NCI-H2227 (cell line): ENCODE measurements around the gene HNRNPL.
"Not testable (repeated sequence)": the region's sequence is repeated elsewhere in the genome, so short reads cannot be mapped to it uniquely, and the experiment has no call there.

ENCODE experiments used
- DNase-seq: peaks from one replicate; lab custom pipeline; 2025; ENCODE audit not compliant: unreplicated experiment; lab: John Stamatoyannopoulos, UW

HNRNPL gene

GRCh38 chr19:38831142-38831605 is 18.6 kb downstream of the HNRNPL start:
- DNase-seq, result peak; percentile 82

- DNase-seq, result no peak
Measured at GRCh38 chr19:38830039-38830733, 19.6 kb downstream of the HNRNPL start.

- DNase-seq, result not testable (repeated sequence)
Measured at GRCh38 chr19:38829203-38829602, 20.6 kb downstream of the HNRNPL start.

- DNase-seq, result no peak
Measured at GRCh38 chr19:38826856-38827551, 22.8 kb downstream of the HNRNPL start.

- not testable (repeated sequence) for DNase-seq
Measured at GRCh38 chr19:38825936-38826335, 23.9 kb downstream of the HNRNPL start.

- DNase-seq, result not testable (repeated sequence)
Measured at GRCh38 chr19:38821230-38821825, 28.5 kb downstream of the HNRNPL start.

GRCh38 chr19:38819231-38819920 is 30.4 kb downstream of the HNRNPL start:
- DNase-seq, result peak; percentile 84

- no peak for DNase-seq
Measured at GRCh38 chr19:38817081-38817480, 32.7 kb downstream of the HNRNPL start.

GRCh38 chr19:38816131-38816750 is 33.5 kb downstream of the HNRNPL start:
- no peak for DNase-seq

- no peak for DNase-seq
Measured at GRCh38 chr19:38815059-38816001, 34.5 kb downstream of the HNRNPL start.

GRCh38 chr19:38813932-38814331 is 35.9 kb downstream of the HNRNPL start:
- not testable (repeated sequence) for DNase-seq

GRCh38 chr19:38813323-38813722 is 36.5 kb downstream of the HNRNPL start:
- no peak for DNase-seq

GRCh38 chr19:38812841-38813320 is 36.9 kb downstream of the HNRNPL start, which contains the start of gene LGALS4:
Gene LGALS4, minus strand, starts transcription at chr19:38812945. Its CDS starts 59 bp downstream, at chr19:38812886.
- no peak for DNase-seq

GRCh38 chr19:38812009-38812840 is 37.6 kb downstream of the HNRNPL start:
- DNase-seq, result no peak

- no peak for DNase-seq
Measured at GRCh38 chr19:38809592-38810252, 40.1 kb downstream of the HNRNPL start.

- DNase-seq, result no peak
Measured at GRCh38 chr19:38808741-38809140, 41.0 kb downstream of the HNRNPL start.

- DNase-seq, result not testable (repeated sequence)
Measured at GRCh38 chr19:38807374-38808098, 42.2 kb downstream of the HNRNPL start.
